Right lobe of liver (tissue), 4 donors: ENCODE data around the gene ASH1L.

Source experiments
- POLR2A ChIP-seq: fragments of 450-650 bp; IDR thresholded peaks from one replicate; pipeline ENCODE4 v1.6.1; 2017; ENCODE audit warnings: antibody characterized with exemption, mild to moderate bottlenecking
- TF ChIP-seq, protein P1 (sequence below), 4 donors: fragments of 200-600 bp in 3 of 4; fragments of 450-650 bp in 1 of 4; IDR thresholded peaks; one replicate each; pipeline versions ENCODE4 v1.5.1 to v1.8.0; 2016 to 2022; ENCODE audit warnings: antibody characterized with exemption in 4 of 4, mild to moderate bottlenecking in 2 of 4
- donor health status: DM: no; HTN: no; CAD: no.
- donor health status: DM: no; HTN: no; CAD: no.
- donor health status: DM: no; HTN: yes; CAD: no.

DNA sequence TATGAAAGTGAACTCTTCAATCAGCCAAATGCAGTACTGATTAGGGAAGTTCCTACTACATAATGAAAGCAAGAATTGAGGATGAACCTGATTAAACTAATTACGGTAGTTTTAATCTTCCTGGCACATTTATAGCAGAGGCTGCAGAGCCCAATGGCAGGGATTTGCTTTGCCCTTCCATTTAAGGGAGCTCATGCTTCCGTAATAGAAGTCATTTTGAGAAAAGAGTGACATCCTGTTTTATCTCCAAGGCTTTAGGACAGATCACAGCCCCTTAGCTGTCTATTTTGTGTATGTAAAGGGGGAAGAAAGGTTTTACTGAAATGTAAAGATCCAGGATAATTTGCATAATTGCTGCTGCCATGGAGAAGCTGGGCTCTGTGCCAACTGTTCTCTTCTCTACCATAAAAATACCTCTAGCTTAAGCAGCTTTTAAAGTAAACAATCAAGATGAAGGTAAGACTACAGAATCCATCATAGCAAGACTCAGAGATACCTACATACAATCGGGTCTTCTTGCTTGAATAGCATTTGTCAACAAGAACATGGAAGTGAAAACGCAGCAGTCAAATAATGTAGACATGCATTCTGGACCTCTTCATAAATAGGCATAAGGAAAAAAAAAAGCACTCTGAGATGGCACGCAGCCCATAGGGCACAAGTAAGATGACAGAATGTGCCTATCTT lies 62.5 kb downstream of the ASH1L start:
- TF ChIP-seq, protein P1, sequence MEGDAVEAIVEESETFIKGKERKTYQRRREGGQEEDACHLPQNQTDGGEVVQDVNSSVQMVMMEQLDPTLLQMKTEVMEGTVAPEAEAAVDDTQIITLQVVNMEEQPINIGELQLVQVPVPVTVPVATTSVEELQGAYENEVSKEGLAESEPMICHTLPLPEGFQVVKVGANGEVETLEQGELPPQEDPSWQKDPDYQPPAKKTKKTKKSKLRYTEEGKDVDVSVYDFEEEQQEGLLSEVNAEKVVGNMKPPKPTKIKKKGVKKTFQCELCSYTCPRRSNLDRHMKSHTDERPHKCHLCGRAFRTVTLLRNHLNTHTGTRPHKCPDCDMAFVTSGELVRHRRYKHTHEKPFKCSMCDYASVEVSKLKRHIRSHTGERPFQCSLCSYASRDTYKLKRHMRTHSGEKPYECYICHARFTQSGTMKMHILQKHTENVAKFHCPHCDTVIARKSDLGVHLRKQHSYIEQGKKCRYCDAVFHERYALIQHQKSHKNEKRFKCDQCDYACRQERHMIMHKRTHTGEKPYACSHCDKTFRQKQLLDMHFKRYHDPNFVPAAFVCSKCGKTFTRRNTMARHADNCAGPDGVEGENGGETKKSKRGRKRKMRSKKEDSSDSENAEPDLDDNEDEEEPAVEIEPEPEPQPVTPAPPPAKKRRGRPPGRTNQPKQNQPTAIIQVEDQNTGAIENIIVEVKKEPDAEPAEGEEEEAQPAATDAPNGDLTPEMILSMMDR (IDR thresholded peaks at IDR 0.05), result no peak
- TF ChIP-seq POLR2A, result no peak
